HG03565 (cell line): ENCODE results near the gene ARHGAP6.
A peak's percentile ranks its signal among the peaks of the same experiment; 100 is the strongest.
"Not testable (repeated sequence)": the region's sequence is repeated elsewhere in the genome, so short reads cannot be mapped to it uniquely, and the experiment has no call there.

Experiments
- ATAC-seq: cut with Tn5 transposase; IDR thresholded peaks from one replicate; pipeline ENCODE4 v1.9.1; 2021; ENCODE audit warnings: mild to moderate bottlenecking, moderate library complexity; ENCODE audit not compliant: unreplicated experiment

The ARHGAP6 gene

GRCh38 chrX:11123087-11123486, 542.6 kb downstream of the ARHGAP6 start:
- ATAC-seq: not testable (repeated sequence)

- ATAC-seq: no peak
These were observed 546.3 kb downstream of the ARHGAP6 start for GRCh38 chrX:11119313-11119943.

- no peak for ATAC-seq
These were observed 548.0 kb downstream of the ARHGAP6 start for GRCh38 chrX:11117745-11118144.

GRCh38 chrX:11113731-11114130, 552.0 kb downstream of the ARHGAP6 start:
- ATAC-seq: no peak

GRCh38 chrX:11111947-11112346, 553.8 kb downstream of the ARHGAP6 start:
- ATAC-seq: no peak

- ATAC-seq: peak; percentile 88
These were observed 554.5 kb downstream of the ARHGAP6 start, which contains the start of gene HCCS for GRCh38 chrX:11111037-11111851. Gene HCCS (plus strand): TSS chrX:11111332. CDS start chrX:11112061, 729 bp downstream.

- ATAC-seq: no peak
These were observed 555.8 kb downstream of the ARHGAP6 start for GRCh38 chrX:11109968-11110367.

- ATAC-seq: no peak
These were observed 557.3 kb downstream of the ARHGAP6 start for GRCh38 chrX:11108253-11108941.

GRCh38 chrX:11105080-11105479, 560.6 kb downstream of the ARHGAP6 start:
- no peak for ATAC-seq

GRCh38 chrX:11103751-11104150, 562.0 kb downstream of the ARHGAP6 start:
- no peak for ATAC-seq

GRCh38 chrX:11103006-11103405, 562.7 kb downstream of the ARHGAP6 start:
- no peak for ATAC-seq

- ATAC-seq: no peak
These were observed 565.3 kb downstream of the ARHGAP6 start for GRCh38 chrX:11100281-11101035.

GRCh38 chrX:11099465-11099864, 566.3 kb downstream of the ARHGAP6 start:
- no peak for ATAC-seq

- ATAC-seq: no peak
These were observed 567.8 kb downstream of the ARHGAP6 start for GRCh38 chrX:11097933-11098332.

- ATAC-seq: no peak
These were observed 575.9 kb downstream of the ARHGAP6 start for GRCh38 chrX:11089802-11090201.
